Suppressor macrophage treated with lipopolysaccharide for 4 hours (primary cell): ENCODE data around the gene L2HGDH.
A peak's percentile ranks its signal among the peaks of the same experiment; 100 is the strongest.

Source experiments
- DNase-seq: peaks from one replicate; pipeline ENCODE4 v3.0.0-alpha.2; 2020

Gene L2HGDH

DNA sequence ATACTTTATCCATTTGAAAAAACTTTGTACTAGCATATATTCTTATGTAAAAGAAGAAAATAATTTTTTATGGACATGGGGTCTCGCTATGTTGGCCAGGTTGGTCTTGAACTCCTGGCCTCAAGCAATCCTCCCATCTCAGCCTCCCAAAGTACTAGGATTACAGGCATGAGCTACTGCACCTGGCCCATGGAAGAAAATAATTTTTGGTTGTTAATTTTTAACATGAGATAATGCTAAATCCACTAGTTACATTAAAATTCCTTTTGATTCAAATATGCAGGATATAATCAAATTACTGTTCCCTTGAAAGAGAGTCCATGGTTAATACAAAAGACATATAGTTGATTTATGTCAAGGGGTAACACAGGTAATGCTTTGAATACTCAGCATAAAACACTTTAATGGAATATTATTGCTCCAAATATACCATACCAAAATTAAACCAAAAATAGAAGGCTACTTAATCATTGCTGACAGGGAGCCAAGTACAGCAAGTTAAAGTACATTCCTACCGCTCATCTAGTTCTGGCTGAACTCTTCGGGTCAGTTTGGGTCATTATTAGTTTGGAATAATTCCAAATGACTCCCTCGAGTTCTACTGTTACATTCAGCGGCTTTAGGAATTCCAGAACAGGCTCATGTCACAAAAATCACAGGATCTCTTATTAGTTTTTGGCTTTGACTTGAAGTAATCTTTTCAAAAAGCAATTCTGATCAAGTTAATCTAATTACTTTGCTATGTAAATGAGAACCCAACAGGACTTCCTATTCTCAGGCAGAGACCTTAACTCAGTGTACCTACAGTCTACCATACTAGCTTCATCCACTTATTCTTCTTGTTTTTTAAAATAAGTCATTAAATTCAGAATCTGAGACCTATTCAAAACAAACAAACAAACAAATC, 86.7 kb downstream of the L2HGDH start:
- no peak for DNase-seq

DNA sequence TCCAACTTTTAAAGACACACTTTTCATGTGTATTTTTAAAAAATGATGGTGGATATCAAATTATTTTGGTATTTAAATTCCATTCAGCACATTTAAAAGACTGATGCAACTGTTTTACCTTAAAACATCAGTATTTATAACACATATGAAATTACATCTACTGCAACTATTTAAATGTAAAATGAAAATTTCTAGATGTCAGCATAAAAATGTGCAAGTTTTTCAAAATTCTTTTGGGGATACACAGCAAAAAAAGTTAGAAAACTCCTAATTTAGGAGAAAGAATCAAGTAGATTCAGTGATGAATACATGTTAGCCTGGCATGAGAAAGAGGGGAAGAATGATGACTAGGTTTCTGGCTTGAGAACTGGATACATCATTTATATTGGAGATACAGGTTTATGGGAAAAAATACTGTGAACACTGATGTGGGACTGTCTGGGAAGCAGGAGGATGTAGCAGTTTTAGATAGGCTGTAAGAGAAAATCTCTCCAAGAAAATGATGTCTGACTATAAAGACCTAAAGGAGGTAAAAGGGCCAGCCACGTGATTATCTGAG, 89.9 kb downstream of the L2HGDH start:
- no peak for DNase-seq

DNA sequence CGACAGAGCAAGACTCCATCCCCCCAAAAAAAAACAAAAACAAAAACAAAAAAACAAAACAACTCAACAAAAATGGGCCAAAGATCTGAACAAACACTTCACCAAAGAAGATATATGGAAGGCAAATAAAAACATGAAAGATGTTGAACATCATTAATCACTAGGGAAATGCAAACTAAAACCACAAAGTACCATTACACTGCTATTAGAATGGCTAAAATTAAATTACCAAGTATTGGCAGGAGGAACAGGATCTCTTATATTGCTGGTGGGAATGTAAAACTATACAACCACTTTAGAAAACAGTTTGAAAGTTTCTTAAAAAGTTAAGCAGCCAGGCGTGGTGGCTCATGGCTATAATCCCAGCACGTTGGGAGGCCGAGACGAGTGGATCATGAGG, 93.5 kb downstream of the L2HGDH start:
- no peak for DNase-seq

DNA sequence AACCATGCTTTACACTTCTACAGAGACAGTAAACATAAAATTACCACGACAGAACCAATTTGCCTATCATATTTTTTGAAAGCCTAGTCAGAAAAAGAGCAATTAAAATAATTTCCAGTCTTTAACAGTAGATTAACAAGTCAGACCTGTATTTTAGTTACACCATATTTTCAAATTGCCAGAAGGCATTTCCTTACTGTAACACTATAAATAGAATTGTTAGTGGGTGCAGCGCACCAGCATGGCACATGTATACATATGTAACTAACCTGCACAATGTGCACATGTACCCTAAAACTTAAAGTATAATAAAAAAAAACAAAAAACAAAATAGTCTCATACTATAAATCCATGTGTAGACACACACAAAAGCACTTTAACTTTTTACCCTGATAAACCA, 96.6 kb downstream of the L2HGDH start:
- no peak for DNase-seq

DNA sequence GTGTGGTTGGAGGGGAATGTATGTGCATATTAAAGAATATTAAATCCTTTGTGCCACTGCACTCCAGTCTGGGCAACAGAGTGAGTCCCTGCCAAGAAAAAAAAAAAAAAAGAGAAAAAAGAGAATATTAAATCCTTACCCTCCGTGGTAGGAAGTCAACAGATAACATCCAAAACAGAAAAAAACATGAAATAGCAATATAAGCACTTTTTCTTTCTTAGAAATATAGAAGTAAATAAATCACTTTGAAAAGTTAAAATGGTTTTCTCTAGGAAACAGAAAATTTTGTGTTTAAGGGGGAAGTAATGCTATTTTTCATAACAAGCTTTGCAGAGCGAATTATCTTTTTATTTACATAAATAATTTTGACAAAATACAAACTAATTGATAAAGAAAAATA, 98.2 kb downstream of the L2HGDH start:
- no peak for DNase-seq

DNA sequence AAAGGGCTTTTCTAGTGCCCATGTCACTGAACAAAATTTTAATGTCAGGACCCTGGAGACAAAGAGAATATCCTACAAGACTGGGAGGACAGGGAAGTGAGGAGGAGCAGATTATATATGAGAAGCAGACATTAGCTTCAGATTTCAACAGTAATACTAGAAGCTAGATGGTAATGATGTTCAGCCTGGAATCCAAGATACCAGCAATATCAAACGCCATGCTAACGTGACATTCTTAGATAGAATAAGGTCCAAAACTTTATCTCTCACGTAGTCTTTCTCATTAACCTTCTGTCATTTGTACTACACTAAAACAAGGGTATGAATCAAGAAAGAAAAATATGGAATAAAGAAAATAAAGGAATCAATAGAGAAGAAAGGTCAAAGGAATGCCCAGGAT, 99.3 kb downstream of the L2HGDH start:
- DNase-seq: no peak

DNA sequence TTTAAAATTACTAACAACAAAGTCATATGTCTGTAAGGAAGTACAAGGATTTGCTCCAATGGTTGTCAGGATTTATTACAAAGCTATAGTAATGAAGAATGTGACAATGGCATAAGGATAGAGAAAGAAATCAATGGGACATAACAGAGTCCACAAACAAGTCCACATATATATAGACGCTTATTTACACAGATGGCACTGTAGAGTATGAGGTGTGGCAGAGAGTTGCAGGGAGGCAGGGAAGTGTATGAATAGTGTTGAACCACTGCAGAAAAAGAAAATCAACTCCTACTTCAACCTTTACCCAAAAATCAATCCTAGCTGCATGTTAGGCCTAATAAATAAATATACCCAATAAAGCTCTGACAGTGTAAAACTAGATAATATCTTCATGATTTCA, 102.0 kb downstream of the L2HGDH start:
- DNase-seq: no peak

DNA sequence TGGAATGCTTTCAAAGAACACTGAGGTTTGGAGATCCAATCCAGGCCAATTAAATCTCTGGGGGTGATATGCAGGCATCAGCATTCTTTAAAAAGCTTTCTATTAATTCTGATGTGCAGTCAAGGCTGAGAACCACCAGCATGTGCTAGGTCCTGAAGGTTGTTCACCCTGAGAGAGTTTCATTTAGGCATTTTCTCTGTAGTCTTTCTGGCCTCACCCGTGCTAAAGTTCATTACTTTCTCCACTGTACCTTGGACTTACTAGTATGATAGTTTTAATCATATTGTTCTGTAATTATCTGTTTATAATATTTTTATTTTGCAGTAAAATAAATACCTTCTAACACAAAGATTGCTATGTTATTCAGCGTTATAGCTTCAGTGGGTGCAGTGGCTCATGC, 113.5 kb downstream of the L2HGDH start:
- DNase-seq: no peak

DNA sequence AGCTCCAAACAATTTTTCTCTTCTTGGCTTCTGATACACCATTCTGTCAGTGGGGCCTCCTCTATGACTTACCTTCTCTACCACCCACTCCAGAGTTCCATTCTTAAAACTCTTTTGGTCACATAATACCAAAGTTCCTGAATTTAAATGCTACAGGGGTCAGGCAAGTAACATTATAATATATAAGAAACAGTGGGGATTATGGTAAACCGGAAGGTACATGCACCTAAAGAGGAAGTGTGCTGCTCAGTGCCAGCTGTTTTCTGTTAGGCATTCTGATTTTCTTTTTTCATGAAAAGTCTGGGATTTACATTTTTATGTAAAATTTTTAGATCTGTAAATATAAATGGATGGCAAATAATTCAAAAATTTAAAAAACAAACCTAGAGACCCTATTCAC, 120.5 kb downstream of the L2HGDH start:
- peak; percentile 3 for DNase-seq
